GM19023 (cell line): ENCODE results near the gene PRR14L.
A peak's percentile ranks its signal among the peaks of the same experiment; 100 is the strongest.
"Not testable (repeated sequence)": the region's sequence is repeated elsewhere in the genome, so short reads cannot be mapped to it uniquely, and the experiment has no call there.

Source experiments
- ATAC-seq: cut with Tn5 transposase; IDR thresholded peaks from one replicate; pipeline ENCODE4 v1.9.1; 2021; ENCODE audit warnings: mild to moderate bottlenecking, moderate library complexity; ENCODE audit not compliant: unreplicated experiment

PRR14L gene

DNA sequence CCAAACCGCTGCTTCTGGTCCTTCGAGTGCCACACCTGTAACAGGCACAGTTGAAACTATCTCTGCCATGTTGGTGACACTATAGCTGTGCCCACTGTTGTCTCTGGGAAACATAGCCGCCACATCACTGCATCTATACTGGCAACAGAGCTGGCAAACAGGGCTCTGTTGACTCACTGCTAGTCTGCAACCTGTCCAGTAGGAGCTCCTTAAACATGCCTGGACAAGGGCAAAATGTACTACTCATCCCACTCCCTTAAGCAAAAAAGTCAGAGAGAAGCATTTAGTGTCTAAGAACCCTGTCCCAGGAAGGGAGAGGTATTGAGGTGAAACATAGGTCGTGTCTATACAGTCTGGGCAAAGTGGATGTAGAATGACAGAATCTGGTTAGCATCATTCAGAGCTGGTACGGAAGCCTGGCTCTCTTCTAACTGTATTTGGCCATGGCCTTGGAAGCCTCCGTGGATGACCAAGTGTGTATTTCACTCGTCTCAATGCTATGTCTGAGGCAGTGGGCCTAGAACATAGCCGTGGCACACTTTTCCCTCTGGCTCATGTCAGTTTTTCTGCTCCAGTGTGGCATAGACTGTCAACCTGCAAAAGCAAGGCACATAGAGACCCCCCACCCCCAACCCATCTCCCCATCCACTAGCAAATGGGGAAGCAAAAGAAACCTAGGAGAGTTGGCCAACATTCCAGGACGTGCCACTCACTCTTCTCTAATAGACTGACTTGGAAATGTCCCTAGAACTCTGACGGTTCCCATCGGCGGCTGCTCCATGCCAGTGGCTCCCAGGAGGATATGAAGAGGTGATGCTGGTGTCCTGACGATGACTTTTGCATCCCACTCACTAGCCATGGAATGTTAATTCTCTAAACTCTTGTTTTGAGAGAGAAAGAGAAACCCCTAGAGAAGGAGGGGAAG lies 66.5 kb downstream of the PRR14L start:
- ATAC-seq: no peak

DNA sequence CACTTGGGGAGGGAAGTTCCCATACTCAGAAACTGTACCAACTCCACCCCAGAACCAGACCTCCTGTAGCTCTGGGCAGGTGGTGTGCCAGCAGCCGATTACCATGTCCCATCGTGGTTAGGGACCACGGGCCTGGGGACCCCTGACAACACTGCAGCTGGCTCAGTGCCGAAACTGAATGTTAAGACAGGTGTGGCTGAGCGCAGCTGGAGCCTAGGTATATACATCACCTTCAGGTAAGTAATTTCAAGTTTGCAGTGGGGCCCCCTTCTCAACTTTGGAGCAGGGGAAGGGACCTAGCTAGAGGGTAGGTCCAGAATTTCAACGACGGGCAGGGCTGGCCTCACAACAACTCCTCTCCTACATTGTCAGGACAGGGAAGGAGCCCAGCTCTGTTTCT lies 67.2 kb downstream of the PRR14L start:
- ATAC-seq: no peak

DNA sequence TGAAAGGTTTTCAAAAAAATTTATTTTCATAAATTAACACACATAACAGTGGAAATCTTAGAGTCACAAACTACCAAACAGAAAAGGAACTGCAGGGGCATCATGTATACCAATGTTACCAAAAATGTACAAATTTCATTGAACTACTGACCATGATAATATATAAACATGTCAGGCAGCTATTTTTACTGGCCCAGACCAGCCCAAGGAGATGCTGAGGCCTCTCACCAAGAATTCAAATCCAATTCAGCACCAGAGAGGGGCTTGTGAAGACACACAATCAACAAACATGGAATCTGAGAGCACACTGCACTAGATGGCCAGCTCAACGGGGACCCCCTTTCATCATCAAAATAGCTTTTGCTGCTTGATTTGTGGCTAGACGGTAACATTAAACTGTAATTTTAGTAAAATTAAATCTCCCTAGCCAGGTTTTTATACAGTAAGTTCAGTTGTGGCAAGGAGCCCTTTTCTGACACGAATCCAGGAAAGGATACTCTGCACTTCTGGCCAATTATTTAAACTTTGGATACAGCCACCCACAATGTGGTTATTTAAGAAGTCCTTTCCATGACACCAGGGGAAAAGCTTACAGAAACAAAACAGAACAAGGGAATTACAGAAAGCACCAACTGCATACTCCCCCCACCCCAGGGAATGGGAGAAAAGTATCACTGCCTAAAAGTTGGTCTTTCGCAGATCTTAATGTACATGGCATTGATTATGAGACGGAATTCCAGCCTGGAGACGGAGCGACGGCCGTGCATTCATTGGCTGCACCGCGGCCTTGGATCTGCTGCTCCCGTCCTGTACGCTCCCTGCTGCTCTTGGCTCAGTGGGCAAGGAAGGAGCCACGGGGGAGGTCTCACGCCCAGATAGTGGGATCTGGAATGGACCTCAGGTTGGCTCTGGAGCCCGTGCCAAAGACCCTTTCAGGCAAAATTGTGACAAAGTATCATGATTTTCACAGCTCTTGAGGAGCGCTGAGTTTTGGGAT lies 68.3 kb downstream of the PRR14L start:
- no peak for ATAC-seq

DNA sequence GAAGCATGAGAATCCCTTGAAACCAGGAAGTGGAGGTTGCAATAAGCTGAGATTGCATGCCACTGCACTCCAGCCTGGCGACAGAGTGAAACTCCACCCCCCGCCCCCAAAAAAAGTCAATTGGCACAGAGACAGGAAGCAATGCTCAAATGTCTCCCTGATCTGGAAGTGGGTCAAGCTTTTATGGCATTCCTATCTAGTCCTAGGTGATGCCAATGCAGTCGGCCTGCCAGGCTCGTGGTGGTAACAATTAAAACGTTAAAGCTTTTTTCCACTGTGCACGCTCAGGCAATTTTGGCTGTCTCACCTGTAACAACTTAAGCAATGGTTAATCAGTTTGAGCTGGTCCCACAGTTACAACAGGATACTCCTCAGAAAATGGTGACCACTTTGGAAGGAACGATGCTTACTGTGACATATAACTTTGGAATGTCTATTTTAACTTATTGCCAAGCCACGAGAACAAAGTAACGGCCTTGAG lies 69.0 kb downstream of the PRR14L start:
- ATAC-seq: no peak

DNA sequence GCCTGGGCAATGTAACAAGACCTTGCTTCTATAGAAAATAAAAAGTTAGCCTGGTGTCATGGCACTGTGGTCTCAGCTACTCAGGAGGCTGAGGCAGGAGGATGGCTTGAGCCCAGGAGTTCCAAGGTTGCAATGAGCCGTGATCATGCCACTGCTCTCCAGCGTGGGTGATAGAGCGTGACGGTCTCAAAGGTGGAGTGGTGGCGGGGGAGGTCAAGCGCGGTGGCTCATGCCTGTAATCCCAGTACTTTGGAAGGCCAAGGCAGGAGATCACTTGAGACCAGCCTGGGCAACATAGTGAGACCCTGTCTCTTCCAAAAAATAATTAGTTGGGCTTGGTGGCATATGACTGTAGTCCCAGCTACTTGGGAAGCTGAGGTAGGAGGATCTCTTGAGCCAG lies 71.2 kb downstream of the PRR14L start:
- ATAC-seq: no peak

GRCh38 chr22:31676700-31677099 lies 73.2 kb downstream of the PRR14L start:
- peak; percentile 97 for ATAC-seq

GRCh38 chr22:31674219-31674618 lies 75.7 kb downstream of the PRR14L start:
- not testable (repeated sequence) for ATAC-seq

DNA sequence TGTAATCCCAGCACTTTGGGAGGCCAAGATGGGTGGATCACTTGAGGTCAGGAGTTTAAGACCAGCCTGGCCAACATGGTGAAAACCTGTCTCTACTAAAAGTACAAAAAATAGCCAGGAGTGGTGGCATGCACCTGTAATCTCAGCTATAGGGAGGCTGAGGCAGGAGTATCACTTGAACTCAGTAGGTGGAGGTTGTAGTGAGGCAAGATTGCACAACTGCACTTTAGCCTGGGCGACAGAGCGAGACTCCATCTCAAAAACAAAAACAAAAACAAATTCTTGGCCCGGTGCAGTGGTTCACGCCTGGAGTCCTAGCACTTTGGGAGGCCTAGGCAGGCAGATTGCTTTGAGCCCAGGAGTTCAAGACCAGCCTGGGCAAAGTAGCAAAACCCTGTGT lies 81.1 kb downstream of the PRR14L start:
- ATAC-seq: not testable (repeated sequence)

GRCh38 chr22:31662668-31663037 lies 87.3 kb downstream of the PRR14L start:
- ATAC-seq: no peak

DNA sequence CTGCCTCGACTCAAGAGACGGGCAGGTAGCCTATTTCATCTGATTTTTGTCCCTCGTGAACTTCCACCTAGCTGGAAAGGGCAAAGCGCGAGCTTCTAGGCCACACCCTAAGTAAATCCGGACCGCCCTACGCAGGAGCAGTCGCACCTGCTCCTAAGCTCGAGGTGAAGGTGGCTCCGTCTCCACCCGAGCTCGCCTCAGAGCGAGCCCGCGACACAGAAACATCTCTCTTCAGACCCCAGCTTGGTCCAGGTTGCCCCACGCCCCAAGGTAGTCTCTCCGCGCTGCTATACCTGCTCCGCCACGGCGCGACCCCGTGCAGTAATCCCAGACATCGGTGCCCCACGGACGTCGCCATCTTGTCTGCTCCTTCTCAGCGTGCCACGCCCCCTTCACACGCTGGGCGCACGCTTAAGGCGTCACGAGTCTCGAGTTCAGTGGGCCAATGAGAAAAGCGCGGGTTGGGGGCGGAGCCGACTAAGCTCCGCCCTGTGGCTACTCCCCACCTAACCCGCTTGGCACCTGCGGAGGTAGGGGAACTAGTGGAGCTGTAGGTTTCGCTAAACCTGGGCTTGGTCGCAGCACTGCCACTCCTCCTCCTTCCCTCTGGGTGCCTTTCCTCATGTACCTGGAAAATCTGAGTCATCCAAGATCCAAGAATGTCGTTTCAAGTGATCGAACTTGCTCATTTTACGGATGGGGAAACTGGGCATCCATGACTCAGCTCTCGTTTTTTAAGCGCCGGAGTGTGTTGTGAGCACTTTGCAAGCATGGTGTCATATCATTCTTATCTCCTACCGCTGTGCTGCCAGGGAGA lies 87.9 kb downstream of the PRR14L start, which contains the start of gene PISD:
Gene PISD (minus strand): TSS at position 365 of the 817 bp plus-strand sequence. CDS start 7 bp downstream, at position 358.
- peak; percentile 80 for ATAC-seq

- ATAC-seq: not testable (repeated sequence)
Observed at GRCh38 chr22:31660860-31661341, 89.0 kb downstream of the PRR14L start.

DNA sequence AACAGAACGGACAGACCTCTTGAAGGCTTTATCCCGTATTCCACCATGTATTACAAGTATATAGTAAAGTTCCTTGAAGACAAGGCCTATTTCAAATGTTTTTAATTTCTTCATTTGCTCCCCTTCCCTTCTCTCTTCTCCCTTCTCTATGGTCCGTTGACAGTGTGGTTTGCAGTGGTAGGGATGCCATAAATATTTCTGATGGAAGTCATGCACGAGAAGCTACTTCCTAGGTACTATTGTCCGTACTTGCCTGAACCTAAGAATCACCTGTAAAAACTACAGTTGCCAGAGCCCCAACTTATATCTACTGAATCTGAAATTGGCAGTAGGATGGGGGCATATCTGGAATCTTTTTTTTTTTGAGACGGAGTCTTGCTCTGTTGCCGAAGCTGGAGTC lies 90.7 kb downstream of the PRR14L start:
- ATAC-seq: no peak

DNA sequence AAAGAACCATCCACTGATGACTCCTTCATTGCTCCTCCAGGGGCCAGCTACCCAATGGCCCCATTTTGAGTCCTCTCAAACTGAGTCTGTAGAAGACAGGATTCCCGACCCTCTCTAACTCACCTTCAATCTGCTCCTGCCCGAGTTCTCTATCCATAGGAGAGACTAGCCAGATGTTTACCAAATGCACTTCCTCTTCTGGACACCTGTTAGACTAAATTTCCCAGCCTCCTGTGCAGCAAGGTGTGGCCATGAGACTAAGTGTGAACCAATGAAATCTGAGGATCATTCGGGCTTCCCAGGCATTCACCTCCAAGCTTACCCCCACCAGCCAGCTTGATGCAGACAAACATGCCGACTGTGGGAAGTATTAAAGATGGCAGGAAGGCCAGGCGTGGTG lies 95.5 kb downstream of the PRR14L start:
- ATAC-seq: no peak

DNA sequence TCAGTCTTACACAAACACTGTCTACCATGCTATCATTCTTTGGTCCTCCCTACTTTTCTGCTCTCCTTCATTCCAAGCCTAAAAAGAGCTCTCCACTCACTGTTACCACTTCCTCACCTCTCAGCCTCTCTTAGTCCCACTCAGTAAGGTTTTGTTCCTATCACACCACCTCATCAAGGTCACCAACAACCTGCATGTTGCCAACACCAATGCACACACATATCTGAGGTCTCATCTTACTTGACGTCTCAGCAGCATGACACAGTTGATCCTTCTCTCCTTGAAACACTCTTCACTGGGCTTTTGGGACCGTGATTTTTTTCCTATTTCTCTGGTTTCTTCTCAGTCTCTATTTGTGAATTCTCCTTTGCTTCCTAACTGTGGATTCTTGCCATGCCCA lies 96.0 kb downstream of the PRR14L start:
- no peak for ATAC-seq

DNA sequence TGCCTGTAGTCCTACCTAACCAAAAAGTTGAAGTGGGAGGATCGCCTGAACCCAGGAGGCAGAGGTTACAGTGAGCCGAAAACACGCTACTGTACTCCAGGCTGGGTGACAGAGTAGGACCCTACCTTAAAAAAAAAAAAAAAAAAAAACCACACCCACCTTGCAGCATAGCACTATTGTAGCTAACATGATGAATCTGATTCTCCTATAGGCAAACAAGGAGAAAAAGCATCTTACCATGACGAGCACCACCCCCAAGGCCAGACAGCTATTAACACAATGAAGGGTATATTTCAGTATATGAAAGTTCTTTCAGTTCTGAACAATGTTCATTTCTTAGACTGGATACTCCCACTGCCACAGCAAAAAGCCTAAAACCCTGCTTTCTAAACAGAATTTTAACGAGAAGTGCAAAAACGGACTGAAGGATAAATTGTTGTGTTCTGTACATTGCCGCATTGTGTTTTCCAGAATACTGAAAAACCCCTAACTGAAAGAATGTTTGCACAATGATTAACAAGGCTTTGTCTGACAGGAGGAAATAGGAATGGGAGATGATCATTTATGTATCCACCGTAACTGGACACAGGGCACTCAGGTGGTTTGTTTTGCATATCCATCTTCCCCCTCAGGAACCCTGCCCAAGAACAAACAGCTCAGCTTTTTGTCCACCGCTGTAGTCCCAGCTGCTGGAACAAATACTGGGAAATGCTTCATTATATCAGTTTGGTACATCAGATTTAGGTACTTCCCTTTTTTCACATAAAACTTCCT lies 96.8 kb downstream of the PRR14L start:
- no peak for ATAC-seq

- ATAC-seq: no peak
Observed at GRCh38 chr22:31652088-31652487, 97.8 kb downstream of the PRR14L start.

GRCh38 chr22:31651664-31652063 lies 98.3 kb downstream of the PRR14L start:
- ATAC-seq: no peak

GRCh38 chr22:31650391-31650790 lies 99.5 kb downstream of the PRR14L start:
- no peak for ATAC-seq

DNA sequence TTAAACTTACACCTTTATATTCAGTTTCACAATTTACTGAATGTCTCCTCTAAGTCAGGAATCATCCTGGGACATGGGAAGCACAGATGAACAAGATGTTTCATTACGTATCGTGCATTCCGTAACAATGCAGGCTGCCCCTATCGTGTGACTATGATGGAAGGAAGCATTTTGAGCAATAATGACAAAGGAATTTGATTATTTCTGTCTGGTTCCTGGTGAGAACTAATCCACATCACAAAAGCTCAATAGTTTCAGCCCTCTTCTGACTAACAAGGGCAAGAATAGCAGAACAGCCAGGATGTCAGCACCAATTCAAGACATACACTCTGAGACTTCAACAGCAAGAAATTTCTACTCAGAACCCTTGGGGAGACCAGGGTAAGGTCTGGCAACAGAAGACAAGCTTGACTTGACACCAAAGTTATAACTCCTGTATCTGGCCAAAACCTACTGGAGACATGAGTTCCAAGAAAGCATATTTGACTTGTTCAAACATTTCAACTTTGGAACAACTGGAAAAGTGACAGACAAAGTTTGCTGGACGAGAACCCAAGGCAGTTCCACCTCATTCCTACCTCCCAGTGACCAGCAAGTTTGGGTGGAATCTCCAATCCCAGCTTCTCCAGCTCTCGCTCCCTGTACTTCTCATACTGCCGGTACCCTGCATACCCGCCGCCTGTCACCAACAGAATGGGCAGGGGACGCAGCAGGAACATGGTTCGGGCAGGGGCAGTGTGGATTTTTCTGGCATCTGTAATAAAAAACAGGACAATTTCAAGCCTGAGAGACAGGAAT lies 102.2 kb downstream of the PRR14L start:
- no peak for ATAC-seq
